ENCODE measurements around the gene ASB8. TPM values are rescaled to one million over a fixed set of nuclear protein-coding genes. Genes with fewer than 3 reads are reported as not detected.

ASB8 gene
- total RNA-seq, 1 donor from 2014 or later, result 80.3 TPM

- Histone ChIP-seq H3K9me3 (replicated peaks) (no peaks in the 10 kb centered on the region), H3K27ac (replicated peaks) (no peak overlapping the region), H3K36me3 (no peaks in the 10 kb centered on the region), H3K27me3 (ENCODE audit: low read depth) (no peaks in the 10 kb centered on the region), H3K4me1 (peaks cover 25% of the 10 kb centered on the region), H3K4me3 (no peak overlapping the region)
- DNase-seq, result no peak
- intact Hi-C loops (cut with micrococcal nuclease), result no loop called here
- TF ChIP-seq, protein P1, sequence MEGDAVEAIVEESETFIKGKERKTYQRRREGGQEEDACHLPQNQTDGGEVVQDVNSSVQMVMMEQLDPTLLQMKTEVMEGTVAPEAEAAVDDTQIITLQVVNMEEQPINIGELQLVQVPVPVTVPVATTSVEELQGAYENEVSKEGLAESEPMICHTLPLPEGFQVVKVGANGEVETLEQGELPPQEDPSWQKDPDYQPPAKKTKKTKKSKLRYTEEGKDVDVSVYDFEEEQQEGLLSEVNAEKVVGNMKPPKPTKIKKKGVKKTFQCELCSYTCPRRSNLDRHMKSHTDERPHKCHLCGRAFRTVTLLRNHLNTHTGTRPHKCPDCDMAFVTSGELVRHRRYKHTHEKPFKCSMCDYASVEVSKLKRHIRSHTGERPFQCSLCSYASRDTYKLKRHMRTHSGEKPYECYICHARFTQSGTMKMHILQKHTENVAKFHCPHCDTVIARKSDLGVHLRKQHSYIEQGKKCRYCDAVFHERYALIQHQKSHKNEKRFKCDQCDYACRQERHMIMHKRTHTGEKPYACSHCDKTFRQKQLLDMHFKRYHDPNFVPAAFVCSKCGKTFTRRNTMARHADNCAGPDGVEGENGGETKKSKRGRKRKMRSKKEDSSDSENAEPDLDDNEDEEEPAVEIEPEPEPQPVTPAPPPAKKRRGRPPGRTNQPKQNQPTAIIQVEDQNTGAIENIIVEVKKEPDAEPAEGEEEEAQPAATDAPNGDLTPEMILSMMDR (IDR thresholded peaks at IDR 0.05; ENCODE audit: borderline replicate concordance), result no peak
Measured at GRCh38 chr12:48109424-48109823, 47.9 kb downstream of the ASB8 start.

DNA sequence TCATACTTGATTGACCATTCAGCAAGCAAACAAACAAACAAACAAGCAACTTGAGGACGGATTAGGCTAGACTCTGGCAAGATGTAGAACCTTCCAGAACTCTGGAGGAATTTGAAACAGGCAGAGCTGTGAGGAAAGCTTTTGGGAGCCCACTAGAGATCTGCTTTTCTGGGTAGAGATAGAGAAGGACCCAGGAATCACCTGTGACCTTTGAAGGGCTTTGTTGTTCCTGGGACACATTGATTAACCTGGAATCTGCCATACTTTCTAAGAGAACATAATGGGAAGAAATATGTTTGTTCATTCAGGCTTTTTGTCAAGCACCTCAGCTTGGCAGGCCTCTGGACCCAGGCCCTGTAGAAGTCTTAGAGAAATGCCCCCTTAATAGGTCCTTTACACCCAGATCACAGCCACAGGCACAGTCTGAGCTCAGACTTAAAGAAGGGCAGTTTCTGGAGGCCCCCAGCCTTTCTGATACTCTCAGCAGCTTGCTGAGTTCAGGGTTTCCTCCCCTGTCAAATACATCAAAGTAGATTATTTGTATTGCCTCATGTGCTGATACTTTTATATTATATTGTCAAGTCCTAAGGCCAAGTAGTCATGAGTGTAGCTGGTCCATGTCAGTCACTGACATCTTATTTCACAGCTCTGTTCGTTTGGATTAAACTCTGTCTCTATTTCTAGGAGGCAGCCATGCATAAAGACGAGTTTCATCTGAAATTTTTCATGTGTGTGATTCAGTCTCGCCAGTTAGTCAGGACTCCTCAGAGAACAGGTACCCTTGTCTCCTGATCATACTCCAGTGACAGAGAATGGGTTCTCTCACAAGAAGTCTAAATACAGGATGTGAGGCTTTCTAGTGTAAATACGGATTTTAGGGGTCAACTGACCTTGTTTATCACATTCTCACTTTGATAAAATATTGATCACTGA is 50.4 kb downstream of the ASB8 start:
- Histone ChIP-seq H3K27ac (replicated peaks) (peak overlapping the region; percentile 96), H3K36me3 (no peaks in the 10 kb centered on the region), H3K27me3 (ENCODE audit: low read depth) (no peaks in the 10 kb centered on the region), H3K4me1 (peaks cover 33% of the 10 kb centered on the region), H3K9me3 (replicated peaks) (no peaks in the 10 kb centered on the region), H3K4me3 (peak overlapping the region; percentile 94)
- intact Hi-C loops (cut with micrococcal nuclease), result no loop called here
- TF ChIP-seq, protein P1 (IDR thresholded peaks at IDR 0.05; ENCODE audit: borderline replicate concordance), result no peak
- DNase-seq, result no peak

DNA sequence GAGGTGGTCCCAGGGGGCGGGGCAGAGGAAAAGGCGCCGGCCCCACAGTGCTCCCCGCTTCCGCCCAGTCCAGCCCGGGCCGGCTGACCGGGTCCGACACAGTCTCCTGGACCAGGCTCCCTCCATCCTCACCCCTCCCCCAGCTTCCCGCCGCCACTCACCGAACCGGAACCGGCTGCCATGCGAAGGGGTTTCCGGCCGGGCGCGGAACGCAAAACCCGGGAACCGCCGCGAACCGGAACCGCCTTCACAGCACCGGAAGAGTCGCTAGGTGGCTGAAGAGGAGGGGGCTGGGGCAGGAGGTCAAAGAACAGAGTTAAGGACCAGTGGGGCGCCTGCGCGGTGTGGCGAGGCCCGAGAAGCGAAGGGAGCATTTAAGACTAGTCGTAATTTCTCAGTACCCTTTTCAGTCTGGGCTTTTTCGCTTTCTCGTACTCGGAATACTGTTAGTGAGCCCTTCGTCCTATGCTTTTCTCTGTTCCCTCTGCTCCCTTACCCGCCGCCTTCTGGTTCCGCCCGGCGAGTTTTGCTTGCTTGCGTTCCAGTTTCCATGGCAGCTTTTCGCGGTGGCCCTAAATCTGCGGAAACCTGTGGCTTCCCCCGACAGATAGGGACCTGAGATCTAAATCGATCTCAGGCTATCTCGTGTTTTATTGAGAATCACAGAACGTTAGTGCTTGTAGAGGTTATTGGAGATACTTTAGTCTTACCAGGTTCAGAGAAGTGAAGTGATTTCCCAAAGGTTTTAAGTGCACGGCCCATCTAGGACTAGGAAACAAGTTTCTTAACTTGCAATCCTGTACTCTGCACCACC is 51.2 kb downstream of the ASB8 start, which contains the start of gene SENP1:
Gene SENP1, minus strand, starts transcription at position 213 of the 814 bp plus-strand sequence. CDS start 4,607 bp downstream, outside the sequence.
- peak within 1 kb of the TSS; percentile 96 for H3K27ac ChIP-seq (replicated peaks)
- TF ChIP-seq, protein P1 (IDR thresholded peaks at IDR 0.05; ENCODE audit: borderline replicate concordance), result peak; percentile 56
- intact Hi-C loops (cut with micrococcal nuclease), result no loop called here

DNA sequence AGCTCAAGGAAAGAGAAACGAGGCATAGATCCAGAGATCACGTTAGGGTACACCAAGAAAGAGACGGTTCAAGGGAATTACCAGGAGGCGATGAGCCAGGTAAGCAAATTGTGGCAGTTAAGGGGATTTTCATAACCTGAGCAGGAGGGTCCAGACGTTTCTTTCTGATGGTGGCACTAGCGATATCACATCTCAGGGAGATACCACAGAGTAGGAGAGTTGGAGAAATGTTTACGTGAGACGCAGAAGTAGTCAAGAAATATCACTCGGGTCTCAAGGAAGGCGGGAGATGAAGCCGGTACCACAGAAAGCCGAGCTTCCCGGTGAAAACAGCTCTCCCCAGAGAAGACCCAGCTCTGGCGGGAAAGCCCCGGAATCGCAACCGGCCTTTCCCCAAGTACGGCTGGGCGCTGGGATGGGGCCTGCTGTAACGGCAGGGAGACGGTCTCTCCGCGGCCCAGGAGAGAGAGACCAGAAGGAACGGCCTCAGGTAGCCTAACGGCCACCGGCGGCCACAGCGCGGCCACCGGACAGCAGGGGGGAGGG is 51.9 kb downstream of the ASB8 start:
- DNase-seq, result no peak
- peaks cover 33% of the 10 kb centered on the region for H3K4me1 ChIP-seq
- peak overlapping the region; percentile 96 for H3K27ac ChIP-seq (replicated peaks)
- peak overlapping the region; percentile 94 for H3K4me3 ChIP-seq
- TF ChIP-seq, protein P1 (IDR thresholded peaks at IDR 0.05; ENCODE audit: borderline replicate concordance), result no peak
- H3K9me3 ChIP-seq (replicated peaks), result no peaks in the 10 kb centered on the region
- H3K36me3 ChIP-seq, result no peaks in the 10 kb centered on the region
- no peaks in the 10 kb centered on the region for H3K27me3 ChIP-seq (ENCODE audit: low read depth)
- intact Hi-C loops (cut with micrococcal nuclease), result no loop called here

More for the DNA sequence above, 51.2 kb downstream of the ASB8 start, which contains the start of gene SENP1:
- peaks cover 33% of the 10 kb centered on the region for H3K4me1 ChIP-seq
- no peaks in the 10 kb centered on the region for H3K36me3 ChIP-seq
- peak; percentile 90 for DNase-seq
- H3K4me3 ChIP-seq, result peak within 1 kb of the TSS; percentile 94
- no peaks in the 10 kb centered on the region for H3K9me3 ChIP-seq (replicated peaks)
- H3K27me3 ChIP-seq (ENCODE audit: low read depth), result no peaks in the 10 kb centered on the region

DNA sequence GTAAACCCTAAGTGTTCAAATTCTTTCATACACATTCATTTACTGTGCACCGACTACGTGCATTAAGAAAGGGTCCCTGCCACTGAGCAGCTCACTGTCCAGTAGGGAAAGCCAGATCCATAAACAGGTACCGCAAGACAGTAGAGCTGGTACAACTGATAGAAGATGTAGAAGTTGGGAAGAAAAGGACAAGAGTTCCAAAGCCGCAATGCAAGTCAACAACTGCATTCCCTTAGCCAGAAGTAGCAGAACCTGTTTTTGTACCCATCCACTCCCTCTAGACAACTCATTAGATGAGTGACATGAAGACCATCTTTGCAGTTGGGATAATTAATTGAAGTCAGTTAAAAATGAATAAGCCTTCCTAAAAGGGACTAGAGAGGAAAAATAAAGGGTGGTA is 52.8 kb downstream of the ASB8 start:
- H3K4me3 ChIP-seq, result peak overlapping the region; percentile 94
- DNase-seq, result no peak
- H3K4me1 ChIP-seq, result peaks cover 33% of the 10 kb centered on the region
- no peaks in the 10 kb centered on the region for H3K9me3 ChIP-seq (replicated peaks)
- H3K36me3 ChIP-seq, result no peaks in the 10 kb centered on the region
- intact Hi-C loops (cut with micrococcal nuclease), result no loop called here
- TF ChIP-seq, protein P1 (IDR thresholded peaks at IDR 0.05; ENCODE audit: borderline replicate concordance), result no peak
- peak overlapping the region; percentile 96 for H3K27ac ChIP-seq (replicated peaks)
- no peaks in the 10 kb centered on the region for H3K27me3 ChIP-seq (ENCODE audit: low read depth)

Data from left ventricle myocardium inferior (tissue), 1 donor.